RWPE2 (cell line): Measurements from ENCODE around the gene FAS.

ENCODE experiments used
- ATAC-seq: fragments of 200-7000 bp; cut with Tn5 transposase; 3 replicates; pipeline ENCODE4 v1.9.1; 2021; ENCODE audit warnings: low read depth
- DNase-seq: peaks from one replicate; pipeline ENCODE4 v3.0.0-alpha.2; 2020; ENCODE audit warnings: low spot score
- H3K27ac ChIP-seq: fragments of 450-650 bp; 2 replicates; pipeline ENCODE4 v1.5.1; 2017; ENCODE audit warnings: mild to moderate bottlenecking; ENCODE audit not compliant: poor library complexity, severe bottlenecking
- H3K27me3 ChIP-seq: fragments of 250-450 bp; sonication (Bioruptor Pico); 2 replicates; pipeline ENCODE4 v1.5.1; 2021; ENCODE audit warnings: mild to moderate bottlenecking, moderate library complexity; ENCODE audit not compliant: insufficient read depth, poor library complexity, severe bottlenecking
- H3K36me3 ChIP-seq: fragments of 250-450 bp; sonication (Bioruptor Pico); 2 replicates; pipeline ENCODE4 v1.5.1; 2020; ENCODE audit warnings: low read depth, mild to moderate bottlenecking, moderate library complexity
- H3K4me1 ChIP-seq: fragments of 250-450 bp; sonication (Bioruptor Pico); 2 replicates; pipeline ENCODE4 v1.5.1; 2021; ENCODE audit warnings: mild to moderate bottlenecking, moderate library complexity; ENCODE audit not compliant: insufficient read depth, poor library complexity, severe bottlenecking
- H3K4me3 ChIP-seq: fragments of 250-450 bp; sonication (Bioruptor Pico); 2 replicates; pipeline ENCODE4 v1.5.1; 2021; ENCODE audit warnings: mild to moderate bottlenecking, moderate library complexity; ENCODE audit not compliant: severe bottlenecking
- H3K9me3 ChIP-seq: fragments of 250-450 bp; sonication (Bioruptor Pico); 2 replicates; pipeline ENCODE4 v1.5.1; 2021; ENCODE audit warnings: mild to moderate bottlenecking, moderate library complexity; ENCODE audit not compliant: severe bottlenecking
- TF ChIP-seq, protein P1 (sequence below): fragments of 450-650 bp; IDR thresholded peaks from one replicate; pipeline ENCODE4 v1.5.1; 2017; ENCODE audit warnings: mild to moderate bottlenecking, moderate library complexity; ENCODE audit not compliant: poor library complexity, severe bottlenecking

FAS gene

DNA sequence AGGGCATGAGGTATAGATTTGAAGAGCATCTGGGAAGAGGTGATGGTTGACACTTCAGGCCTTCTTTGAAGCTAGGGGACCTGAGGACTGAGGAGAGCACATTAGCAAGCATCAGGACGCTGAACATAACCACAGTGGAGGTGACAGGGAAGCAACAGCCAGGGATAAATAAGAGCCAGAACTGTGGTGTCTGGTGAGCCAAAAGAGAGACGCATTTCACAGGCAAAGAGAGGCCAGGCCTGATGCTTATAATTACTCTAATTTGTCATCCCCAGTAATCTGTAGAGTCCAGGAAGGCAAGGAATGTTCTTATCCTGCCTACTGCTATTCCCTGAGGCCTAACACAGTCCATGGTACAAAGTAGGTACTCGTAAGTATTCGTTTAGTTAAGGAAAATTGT, 10.4 kb upstream of the FAS start:
- H3K27ac ChIP-seq = no peak overlapping the region
- H3K36me3 ChIP-seq = no peaks in the 10 kb centered on the region
- no peaks in the 10 kb centered on the region for H3K9me3 ChIP-seq
- H3K4me1 ChIP-seq = no peaks in the 10 kb centered on the region
- no peak overlapping the region for H3K4me3 ChIP-seq
- ATAC-seq (no peak), DNase-seq (no peak)
- TF ChIP-seq, protein P1, sequence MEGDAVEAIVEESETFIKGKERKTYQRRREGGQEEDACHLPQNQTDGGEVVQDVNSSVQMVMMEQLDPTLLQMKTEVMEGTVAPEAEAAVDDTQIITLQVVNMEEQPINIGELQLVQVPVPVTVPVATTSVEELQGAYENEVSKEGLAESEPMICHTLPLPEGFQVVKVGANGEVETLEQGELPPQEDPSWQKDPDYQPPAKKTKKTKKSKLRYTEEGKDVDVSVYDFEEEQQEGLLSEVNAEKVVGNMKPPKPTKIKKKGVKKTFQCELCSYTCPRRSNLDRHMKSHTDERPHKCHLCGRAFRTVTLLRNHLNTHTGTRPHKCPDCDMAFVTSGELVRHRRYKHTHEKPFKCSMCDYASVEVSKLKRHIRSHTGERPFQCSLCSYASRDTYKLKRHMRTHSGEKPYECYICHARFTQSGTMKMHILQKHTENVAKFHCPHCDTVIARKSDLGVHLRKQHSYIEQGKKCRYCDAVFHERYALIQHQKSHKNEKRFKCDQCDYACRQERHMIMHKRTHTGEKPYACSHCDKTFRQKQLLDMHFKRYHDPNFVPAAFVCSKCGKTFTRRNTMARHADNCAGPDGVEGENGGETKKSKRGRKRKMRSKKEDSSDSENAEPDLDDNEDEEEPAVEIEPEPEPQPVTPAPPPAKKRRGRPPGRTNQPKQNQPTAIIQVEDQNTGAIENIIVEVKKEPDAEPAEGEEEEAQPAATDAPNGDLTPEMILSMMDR = no peak
- H3K27me3 ChIP-seq = no peaks in the 10 kb centered on the region

DNA sequence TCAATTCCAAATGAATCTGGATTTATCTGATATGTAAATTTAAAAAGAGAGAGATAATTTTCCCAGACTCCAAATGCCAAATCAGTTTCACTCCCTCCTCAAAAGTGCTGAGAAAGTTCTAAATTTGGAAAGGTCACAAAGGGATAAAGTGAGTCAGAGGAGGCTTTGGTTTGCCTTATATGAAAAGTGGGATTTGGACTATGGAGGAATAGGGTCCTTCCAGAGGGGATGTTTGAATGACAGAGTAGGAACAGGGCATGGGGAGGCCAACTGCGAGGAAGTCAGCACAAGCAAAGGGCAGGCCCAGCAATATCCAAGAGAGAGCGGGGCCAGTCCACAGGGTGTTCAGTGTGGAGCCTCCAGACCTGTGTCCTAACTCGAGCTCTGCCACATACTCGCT, 9.8 kb upstream of the FAS start:
- ATAC-seq (no peak), DNase-seq (no peak)
- Histone ChIP-seq H3K27ac (no peak overlapping the region), H3K9me3 (no peaks in the 10 kb centered on the region), H3K27me3 (no peaks in the 10 kb centered on the region), H3K4me1 (no peaks in the 10 kb centered on the region), H3K4me3 (no peak overlapping the region), H3K36me3 (no peaks in the 10 kb centered on the region)
- TF ChIP-seq, protein P1 = no peak

DNA sequence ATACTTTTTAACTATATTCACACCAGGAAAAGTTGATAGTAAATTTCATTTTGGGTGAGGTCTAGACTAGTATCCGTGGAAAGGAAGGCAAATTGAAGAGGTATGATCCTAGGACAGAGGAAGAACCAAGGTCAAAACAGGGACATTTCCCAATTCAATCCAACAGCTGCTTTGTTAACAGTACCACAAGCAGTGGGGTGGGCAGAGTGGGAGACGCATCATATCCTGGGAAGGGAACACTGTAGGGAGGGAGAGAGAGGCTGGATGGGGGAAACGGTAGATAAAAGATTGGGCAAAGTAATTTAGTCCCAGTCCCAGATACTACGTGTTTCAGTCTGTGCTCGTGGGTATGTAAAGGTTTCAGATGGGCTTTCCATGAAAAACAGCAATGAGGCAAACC, 9.2 kb upstream of the FAS start:
- no peak for ATAC-seq
- no peak overlapping the region for H3K27ac ChIP-seq

DNA sequence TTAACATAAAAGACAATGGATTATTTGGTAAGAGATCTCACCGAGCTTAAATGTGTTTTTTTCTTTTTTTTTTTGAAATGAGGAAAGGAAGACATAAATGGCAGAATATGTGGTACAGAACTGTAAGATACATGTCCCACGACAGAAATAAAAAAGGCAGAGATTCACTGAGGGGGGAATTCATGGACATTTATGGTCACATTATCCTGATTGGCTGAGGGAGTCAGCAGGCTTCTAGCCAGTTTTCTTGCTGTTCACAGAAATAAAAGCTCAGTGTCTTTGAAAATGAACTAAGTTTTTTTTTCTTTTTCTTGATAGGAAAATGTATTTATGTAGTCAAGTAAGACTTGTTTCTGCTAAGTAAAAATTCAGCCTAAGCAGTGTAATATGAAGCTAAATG, 8.2 kb upstream of the FAS start:
- H3K36me3 ChIP-seq = no peaks in the 10 kb centered on the region
- TF ChIP-seq, protein P1 = no peak
- H3K9me3 ChIP-seq = no peaks in the 10 kb centered on the region
- no peaks in the 10 kb centered on the region for H3K4me1 ChIP-seq
- no peak overlapping the region for H3K4me3 ChIP-seq
- no peak overlapping the region for H3K27ac ChIP-seq
- ATAC-seq (no peak), DNase-seq (no peak)
- H3K27me3 ChIP-seq = no peaks in the 10 kb centered on the region

More for the DNA sequence above, 9.2 kb upstream of the FAS start:
- no peaks in the 10 kb centered on the region for H3K36me3 ChIP-seq
- TF ChIP-seq, protein P1 = no peak
- no peaks in the 10 kb centered on the region for H3K4me1 ChIP-seq
- no peak overlapping the region for H3K4me3 ChIP-seq
- no peaks in the 10 kb centered on the region for H3K27me3 ChIP-seq
- no peak for DNase-seq
- H3K9me3 ChIP-seq = no peaks in the 10 kb centered on the region

DNA sequence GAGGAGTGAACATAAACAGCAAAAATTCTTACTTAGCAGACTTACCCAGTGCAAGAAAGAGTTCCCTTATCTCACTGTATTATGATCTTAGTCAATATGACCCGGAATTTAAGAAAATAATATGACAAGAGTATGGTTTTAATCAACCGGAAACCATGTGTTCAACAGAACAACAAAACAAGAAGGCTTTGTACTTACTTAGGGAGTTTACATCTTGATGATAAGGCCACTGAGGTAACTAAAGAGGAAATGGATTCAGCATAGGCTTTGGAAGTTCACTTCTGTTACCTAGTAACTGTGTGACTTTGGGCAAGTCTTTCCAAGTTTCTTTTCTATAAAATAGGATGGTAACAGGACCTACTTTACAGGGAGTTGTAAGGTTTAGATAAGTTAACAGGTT, 7.4 kb upstream of the FAS start:
- H3K27ac ChIP-seq = no peak overlapping the region
- no peak overlapping the region for H3K4me3 ChIP-seq
- DNase-seq = no peak
- no peaks in the 10 kb centered on the region for H3K36me3 ChIP-seq
- TF ChIP-seq, protein P1 = no peak
- no peaks in the 10 kb centered on the region for H3K9me3 ChIP-seq
- ATAC-seq = no peak
- H3K27me3 ChIP-seq = no peaks in the 10 kb centered on the region
- H3K4me1 ChIP-seq = no peaks in the 10 kb centered on the region
